NCI-H345 treated with DMSO at 0.1 percent for 48 hours (cell line): ENCODE data around the gene FBXL22.
A peak's percentile ranks its signal among the peaks of the same experiment; 100 is the strongest.

Source experiments
- DNase-seq: peaks from one replicate; lab custom pipeline; 2025; ENCODE audit not compliant: unreplicated experiment; lab: John Stamatoyannopoulos, UW

Gene FBXL22

GRCh38 chr15:63593705-63594671 is 3.2 kb upstream of the FBXL22 start:
- DNase-seq: no peak

GRCh38 chr15:63595065-63595464 is 2.1 kb upstream of the FBXL22 start:
- DNase-seq: no peak

DNA sequence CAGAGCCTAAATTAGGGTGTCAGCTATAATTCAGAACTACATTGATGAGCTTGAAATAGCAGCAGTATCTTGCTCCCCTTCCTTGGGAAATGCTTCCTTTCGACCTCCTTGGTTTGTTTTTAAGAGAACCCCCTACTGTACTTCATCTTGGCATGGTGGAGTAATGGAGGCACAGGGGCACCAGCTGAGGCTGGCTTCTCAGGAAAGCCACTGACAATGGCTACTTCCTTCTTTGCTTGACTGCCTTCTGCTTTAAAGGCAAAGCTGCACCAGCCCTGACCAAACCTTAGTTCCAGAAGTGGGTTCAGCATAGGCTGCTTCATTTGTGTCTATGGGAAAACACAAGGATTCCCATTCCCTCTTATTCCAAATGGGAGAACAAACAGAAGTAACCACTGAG is 1.5 kb upstream of the FBXL22 start:
- no peak for DNase-seq

GRCh38 chr15:63596676-63597037 is 530 bp upstream of the FBXL22 start:
- no peak for DNase-seq

- DNase-seq: no peak
Measured at GRCh38 chr15:63597821-63598220, 634 bp downstream of the FBXL22 start.

DNA sequence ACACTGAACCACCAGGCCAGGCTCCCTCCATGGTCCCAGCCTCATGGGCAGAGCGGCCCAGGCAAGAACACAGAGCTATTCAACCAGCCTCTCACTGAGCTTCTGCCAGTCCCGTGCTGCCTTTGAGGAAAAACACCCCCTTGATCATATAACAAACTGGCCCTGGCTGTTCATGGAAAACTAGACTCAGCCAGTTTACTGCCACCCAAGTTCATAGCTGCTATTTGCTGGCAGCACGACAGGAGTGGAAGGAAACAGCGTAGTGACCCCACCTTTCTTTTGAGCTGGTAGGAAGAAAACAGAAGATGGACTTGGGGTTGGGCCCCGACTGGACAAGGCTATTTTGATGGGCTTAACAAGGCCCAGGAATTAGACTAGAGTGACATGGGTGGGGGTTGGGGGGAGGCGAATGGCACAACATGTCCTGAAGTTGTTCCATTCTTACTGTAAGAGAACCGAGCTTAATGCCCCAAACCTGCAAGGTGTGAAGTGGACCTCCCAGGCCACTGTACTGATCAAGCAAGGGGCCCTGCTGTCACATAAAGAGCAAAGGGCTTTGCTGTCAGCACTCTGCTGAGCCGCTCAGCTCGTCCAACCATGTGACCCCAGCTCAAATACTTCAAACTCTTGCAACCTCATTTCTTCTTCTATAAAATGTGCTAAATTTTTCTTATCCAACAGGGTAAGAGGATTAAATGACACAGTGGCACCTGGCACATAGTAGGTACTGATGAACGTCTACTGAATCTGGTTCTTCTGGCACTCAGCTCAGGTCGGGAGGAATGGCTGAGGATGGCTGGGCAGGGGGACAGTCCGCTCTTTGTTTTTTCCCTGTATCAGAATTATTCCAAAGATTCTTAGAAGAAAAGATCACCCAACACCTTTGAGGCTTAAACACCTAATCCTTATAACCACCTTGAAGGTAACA is 1.6 kb downstream of the FBXL22 start:
- no peak for DNase-seq

DNA sequence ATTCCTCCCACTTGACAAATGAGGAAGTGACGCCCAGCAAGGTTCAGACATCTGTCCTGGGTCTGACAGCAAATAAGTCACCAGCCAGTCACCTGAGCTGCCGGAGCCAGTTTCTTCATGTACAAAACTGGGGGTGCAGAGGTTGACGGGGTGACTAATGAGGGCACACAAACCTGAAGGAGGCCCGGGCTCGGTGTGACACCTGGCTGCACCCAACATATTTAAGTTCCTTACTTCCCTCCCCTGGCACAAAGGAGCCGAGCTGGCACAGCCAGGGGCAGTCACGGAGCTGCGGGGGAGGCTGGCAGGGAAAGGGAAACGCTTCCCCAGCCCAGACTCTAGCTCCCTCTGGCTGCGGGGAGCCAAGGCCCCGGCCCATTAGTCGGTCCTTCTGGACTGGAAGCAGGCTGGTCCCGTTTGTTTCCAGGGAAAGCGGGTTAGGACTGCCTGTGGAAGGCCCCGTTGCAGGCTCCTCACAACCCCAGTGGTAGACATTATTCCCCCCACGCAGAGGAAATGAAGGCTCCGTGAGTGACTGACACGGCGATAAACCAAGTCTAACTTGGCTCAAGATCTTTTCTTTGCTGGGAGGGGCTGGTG is 2.3 kb downstream of the FBXL22 start:
- no peak for DNase-seq

- no peak for DNase-seq
Measured at GRCh38 chr15:63600001-63600615, 2.9 kb downstream of the FBXL22 start.

DNA sequence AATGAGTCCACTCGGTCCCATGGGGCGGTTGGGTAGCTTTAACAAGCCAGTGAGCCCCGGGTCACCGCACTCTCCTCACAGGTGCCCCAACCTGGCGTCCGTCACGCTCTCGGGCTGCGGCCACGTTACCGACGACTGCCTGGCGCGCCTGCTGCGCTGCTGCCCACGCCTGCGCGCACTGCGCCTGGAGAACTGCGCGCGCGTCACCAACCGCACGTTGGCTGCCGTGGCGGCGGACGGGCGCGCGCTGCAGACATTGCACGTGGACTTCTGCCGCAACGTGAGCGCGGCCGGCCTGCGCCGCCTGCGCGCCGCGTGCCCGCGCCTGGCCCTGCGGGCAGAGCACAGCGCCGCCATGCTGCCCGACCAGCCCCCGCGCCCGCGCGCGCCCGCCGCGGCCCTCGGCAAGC is 3.4 kb downstream of the FBXL22 start:
- DNase-seq: peak; percentile 40

- peak; percentile 30 for DNase-seq
Measured at GRCh38 chr15:63601026-63601703, 4.0 kb downstream of the FBXL22 start.

DNA sequence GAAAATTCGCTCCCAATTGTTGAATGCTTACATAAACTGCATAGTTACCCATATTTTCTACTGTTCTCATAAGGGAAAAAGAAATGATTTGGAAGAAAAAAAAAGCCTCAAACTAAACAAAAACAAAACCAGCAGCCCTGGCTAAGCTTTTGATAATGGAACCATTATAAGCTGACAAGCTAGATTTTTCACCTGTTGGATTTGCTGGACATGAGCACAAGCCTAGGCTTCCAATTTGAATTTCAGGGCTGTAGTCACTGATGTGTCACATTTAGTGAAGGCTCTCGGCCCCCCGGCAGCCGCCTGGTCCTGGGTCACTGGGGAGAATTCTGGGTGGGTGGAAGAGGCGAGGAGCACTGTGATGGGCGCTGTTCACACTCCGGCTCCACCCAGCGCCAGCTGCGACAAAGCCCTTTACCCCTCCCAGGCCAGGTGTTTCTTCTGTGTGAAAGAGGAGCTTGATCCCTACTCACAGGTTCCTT is 4.6 kb downstream of the FBXL22 start:
- peak; percentile 66 for DNase-seq

- no peak for DNase-seq
Measured at GRCh38 chr15:63602595-63602994, 5.4 kb downstream of the FBXL22 start.

GRCh38 chr15:63603516-63603915 is 6.3 kb downstream of the FBXL22 start:
- no peak for DNase-seq

DNA sequence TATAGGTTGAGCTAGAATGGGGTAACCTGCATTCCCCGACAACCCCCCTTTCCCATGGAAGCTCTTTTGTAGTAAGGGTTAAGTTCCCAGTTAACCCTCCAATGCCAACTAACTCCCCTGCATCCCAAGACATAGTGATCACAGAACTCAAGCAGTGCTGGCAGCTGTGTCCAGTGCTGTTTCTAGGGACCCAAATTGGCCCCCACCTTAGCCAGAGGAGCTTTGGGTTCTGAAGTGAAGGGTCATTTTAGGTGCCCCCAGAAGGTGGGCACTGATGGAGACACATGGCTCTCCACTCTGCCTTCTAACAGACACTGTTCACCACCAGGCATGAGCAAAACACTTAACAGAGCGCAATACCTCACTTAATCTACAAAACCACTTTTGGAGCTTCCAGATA is 7.1 kb downstream of the FBXL22 start:
- DNase-seq: no peak

DNA sequence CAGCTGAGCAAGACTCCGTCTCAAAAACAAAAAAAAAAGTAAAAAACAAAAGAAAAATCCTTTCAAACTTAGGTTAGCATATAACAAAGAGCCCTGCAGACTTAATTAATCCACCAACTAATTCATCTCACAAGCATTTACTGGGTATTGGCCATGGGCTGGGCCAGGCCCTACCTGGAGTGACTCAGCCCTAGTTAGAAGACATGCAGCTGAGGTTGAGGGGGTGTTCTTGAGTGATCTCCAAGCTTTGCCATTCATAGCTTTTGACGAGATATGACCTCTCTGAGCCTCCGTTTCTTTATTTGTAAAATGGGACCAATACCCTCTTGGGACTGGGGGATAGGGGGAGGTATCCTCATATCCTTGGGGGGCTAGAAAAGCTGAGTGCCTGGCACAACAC is 7.8 kb downstream of the FBXL22 start:
- DNase-seq: no peak

DNA sequence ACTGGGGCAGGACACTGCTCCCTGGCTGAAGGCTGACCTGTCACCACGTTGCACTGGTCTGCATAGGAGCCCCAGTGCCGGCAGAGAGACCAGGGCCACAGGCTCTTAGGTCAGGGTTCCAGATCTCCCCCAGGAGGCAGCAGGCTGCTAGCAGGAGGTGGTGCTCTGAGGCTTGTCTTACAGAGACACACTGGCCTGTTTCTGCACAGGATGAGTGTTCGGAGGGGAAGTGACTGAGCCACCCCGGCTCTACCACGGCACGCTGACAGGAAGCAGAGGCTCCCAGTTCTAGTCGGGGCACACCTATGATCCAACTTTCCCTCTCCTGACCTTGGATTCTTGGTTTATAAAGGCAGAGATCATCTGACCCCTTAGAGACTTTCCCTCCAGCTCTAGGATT is 8.6 kb downstream of the FBXL22 start:
- no peak for DNase-seq

- DNase-seq: no peak
Measured at GRCh38 chr15:63606308-63606707, 9.1 kb downstream of the FBXL22 start.

- DNase-seq: no peak
Measured at GRCh38 chr15:63608989-63609388, 11.8 kb downstream of the FBXL22 start.

GRCh38 chr15:63609448-63609847 is 12.3 kb downstream of the FBXL22 start:
- DNase-seq: no peak

- DNase-seq: peak; percentile 51
Measured at GRCh38 chr15:63610209-63610841, 13.1 kb downstream of the FBXL22 start.
